ENCODE measurements around the gene FAM83B.

FAM83B gene

DNA sequence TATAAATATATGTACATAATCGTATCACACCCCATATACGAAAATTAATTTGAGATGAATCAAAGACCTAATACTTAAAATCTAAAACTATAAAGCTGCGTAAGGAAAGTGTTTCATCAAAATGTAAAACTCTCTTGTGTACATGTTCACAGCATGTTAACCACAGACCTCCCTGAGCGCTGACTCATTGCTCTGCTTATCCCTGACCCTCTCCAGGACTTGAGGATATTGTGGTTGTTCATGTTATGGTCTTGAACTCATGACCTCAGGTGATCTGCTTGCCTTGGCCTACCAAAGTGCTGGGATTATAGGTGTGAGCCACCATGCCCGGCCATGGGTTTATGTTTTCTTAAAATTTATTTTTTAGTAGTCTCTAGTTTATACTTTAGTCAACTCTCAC, 14.2 kb downstream of the FAM83B start:
- H3K4me3 ChIP-seq (ENCODE audit: insufficient read depth, low read depth, low read length) = no peak overlapping the region
- H3K4me1 ChIP-seq (ENCODE audit: control insufficient read depth, insufficient read depth, low read length) = no peaks in the 10 kb centered on the region
- H3K9me3 ChIP-seq (ENCODE audit: control insufficient read depth, low read length) = no peaks in the 10 kb centered on the region
- no peaks in the 10 kb centered on the region for H3K36me3 ChIP-seq (ENCODE audit: control insufficient read depth, insufficient read depth, low read length)
- WGBS, 2 experiments = 78 to 87% methylated on average over 2 to 4 of the region's 5 CpGs
- no peak overlapping the region for H3K27ac ChIP-seq (ENCODE audit: insufficient read depth, low read depth, low read length, poor library complexity, severe bottlenecking)
- H3K27me3 ChIP-seq (ENCODE audit: control insufficient read depth, insufficient read depth, low read length, poor library complexity, severe bottlenecking) = no peaks in the 10 kb centered on the region

DNA sequence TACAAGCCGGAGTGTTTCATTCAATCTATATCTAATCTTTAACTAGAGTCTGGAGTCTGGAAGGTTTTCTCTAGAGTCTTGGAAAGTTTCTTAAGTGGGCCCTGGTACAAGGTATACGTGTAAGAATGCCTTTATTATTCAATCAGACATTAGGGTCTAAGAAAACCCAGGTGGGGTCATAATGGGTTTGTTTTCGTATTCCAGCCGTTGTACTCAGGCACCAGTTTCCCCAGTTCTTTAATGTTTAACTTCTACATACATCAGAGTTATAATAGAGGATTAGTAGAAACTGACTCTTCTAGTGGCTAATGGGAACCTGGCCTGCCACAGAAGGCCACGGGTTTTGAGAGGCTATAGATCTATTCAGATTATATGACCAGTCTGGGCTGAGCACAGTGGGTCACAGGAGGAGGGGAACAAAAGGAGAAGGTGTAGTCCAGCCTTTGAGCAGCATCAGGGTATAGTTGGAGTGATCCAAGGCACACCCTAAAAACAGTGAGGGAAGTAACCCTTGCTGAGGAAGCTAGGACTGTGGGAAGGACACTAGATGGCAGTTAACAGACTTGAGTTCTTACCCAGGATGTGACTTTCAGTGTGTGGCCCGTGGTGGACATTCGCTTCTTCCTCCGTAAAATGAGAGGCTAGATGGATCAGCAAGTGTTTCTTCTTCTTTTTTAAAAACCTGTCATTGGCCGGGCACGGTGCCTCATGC, 15.5 kb downstream of the FAM83B start:
- Histone ChIP-seq H3K27me3 (ENCODE audit: control insufficient read depth, insufficient read depth, low read length, poor library complexity, severe bottlenecking) (no peaks in the 10 kb centered on the region), H3K27ac (ENCODE audit: insufficient read depth, low read depth, low read length, poor library complexity, severe bottlenecking) (no peak overlapping the region), H3K9me3 (ENCODE audit: control insufficient read depth, low read length) (no peaks in the 10 kb centered on the region), H3K36me3 (ENCODE audit: control insufficient read depth, insufficient read depth, low read length) (no peaks in the 10 kb centered on the region), H3K4me3 (ENCODE audit: insufficient read depth, low read depth, low read length) (no peak overlapping the region), H3K4me1 (ENCODE audit: control insufficient read depth, insufficient read depth, low read length) (no peaks in the 10 kb centered on the region)
- 92 to 98% methylated on average over 7 to 9 of the region's 10 CpGs for WGBS, 2 experiments

GRCh38 chr6:54864272-54864671, 17.7 kb downstream of the FAM83B start:
- H3K4me1 ChIP-seq (ENCODE audit: control insufficient read depth, insufficient read depth, low read length) = no peaks in the 10 kb centered on the region
- H3K27me3 ChIP-seq (ENCODE audit: control insufficient read depth, insufficient read depth, low read length, poor library complexity, severe bottlenecking) = no peaks in the 10 kb centered on the region
- no peaks in the 10 kb centered on the region for H3K9me3 ChIP-seq (ENCODE audit: control insufficient read depth, low read length)
- no peak overlapping the region for H3K27ac ChIP-seq (ENCODE audit: insufficient read depth, low read depth, low read length, poor library complexity, severe bottlenecking)
- 69 to 70% methylated on average over 2 of the region's 2 CpGs for WGBS, 2 experiments
- no peaks in the 10 kb centered on the region for H3K36me3 ChIP-seq (ENCODE audit: control insufficient read depth, insufficient read depth, low read length)
- no peak overlapping the region for H3K4me3 ChIP-seq (ENCODE audit: insufficient read depth, low read depth, low read length)

GRCh38 chr6:54865091-54865631, 18.6 kb downstream of the FAM83B start:
- Histone ChIP-seq H3K27me3 (ENCODE audit: control insufficient read depth, insufficient read depth, low read length, poor library complexity, severe bottlenecking) (no peaks in the 10 kb centered on the region), H3K4me1 (ENCODE audit: control insufficient read depth, insufficient read depth, low read length) (no peaks in the 10 kb centered on the region), H3K27ac (ENCODE audit: insufficient read depth, low read depth, low read length, poor library complexity, severe bottlenecking) (no peak overlapping the region), H3K4me3 (ENCODE audit: insufficient read depth, low read depth, low read length) (no peak overlapping the region), H3K36me3 (ENCODE audit: control insufficient read depth, insufficient read depth, low read length) (no peaks in the 10 kb centered on the region), H3K9me3 (ENCODE audit: control insufficient read depth, low read length) (no peaks in the 10 kb centered on the region)
- WGBS, 2 experiments = 82 to 83% methylated on average over 5 of the region's 5 CpGs

- no peaks in the 10 kb centered on the region for H3K9me3 ChIP-seq (ENCODE audit: control insufficient read depth, low read length)
- H3K27ac ChIP-seq (ENCODE audit: insufficient read depth, low read depth, low read length, poor library complexity, severe bottlenecking) = no peak overlapping the region
- H3K4me3 ChIP-seq (ENCODE audit: insufficient read depth, low read depth, low read length) = no peak overlapping the region
- H3K4me1 ChIP-seq (ENCODE audit: control insufficient read depth, insufficient read depth, low read length) = no peaks in the 10 kb centered on the region
- no peaks in the 10 kb centered on the region for H3K36me3 ChIP-seq (ENCODE audit: control insufficient read depth, insufficient read depth, low read length)
- H3K27me3 ChIP-seq (ENCODE audit: control insufficient read depth, insufficient read depth, low read length, poor library complexity, severe bottlenecking) = no peaks in the 10 kb centered on the region
Measured at GRCh38 chr6:54868556-54868955, 22.0 kb downstream of the FAM83B start.

DNA sequence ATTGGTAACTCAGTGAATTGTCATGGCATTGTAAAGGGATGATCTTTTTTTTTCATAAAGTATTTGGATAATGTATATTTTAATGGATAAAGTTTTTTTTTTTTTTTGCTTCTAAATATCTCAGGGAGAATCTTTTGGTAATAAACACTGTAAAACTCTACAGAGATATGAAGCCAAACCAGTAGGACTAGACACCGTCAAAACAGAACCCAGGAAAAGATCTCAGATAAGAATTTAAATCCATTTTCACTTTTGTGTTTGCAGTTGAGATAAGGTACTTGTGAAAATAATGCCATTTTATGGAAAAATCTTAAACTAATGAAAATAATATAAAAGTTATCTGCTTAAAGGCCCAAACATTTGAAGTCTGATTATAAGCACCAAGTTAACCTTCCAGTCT, 27.0 kb downstream of the FAM83B start:
- 90 to 100% methylated on average over 1 of the region's 1 CpG for WGBS, 2 experiments
- no peak overlapping the region for H3K27ac ChIP-seq (ENCODE audit: insufficient read depth, low read depth, low read length, poor library complexity, severe bottlenecking)

GRCh38 chr6:54874349-54875048, 27.9 kb downstream of the FAM83B start:
- Histone ChIP-seq H3K36me3 (ENCODE audit: control insufficient read depth, insufficient read depth, low read length) (no peaks in the 10 kb centered on the region), H3K27ac (ENCODE audit: insufficient read depth, low read depth, low read length, poor library complexity, severe bottlenecking) (no peak overlapping the region), H3K9me3 (ENCODE audit: control insufficient read depth, low read length) (no peaks in the 10 kb centered on the region), H3K27me3 (ENCODE audit: control insufficient read depth, insufficient read depth, low read length, poor library complexity, severe bottlenecking) (no peaks in the 10 kb centered on the region), H3K4me1 (ENCODE audit: control insufficient read depth, insufficient read depth, low read length) (no peaks in the 10 kb centered on the region), H3K4me3 (ENCODE audit: insufficient read depth, low read depth, low read length) (no peak overlapping the region)
- 91 to 100% methylated on average over 2 of the region's 2 CpGs for WGBS, 2 experiments

More for the DNA sequence above, 27.0 kb downstream of the FAM83B start:
- Histone ChIP-seq H3K36me3 (ENCODE audit: control insufficient read depth, insufficient read depth, low read length) (no peaks in the 10 kb centered on the region), H3K9me3 (ENCODE audit: control insufficient read depth, low read length) (no peaks in the 10 kb centered on the region), H3K4me1 (ENCODE audit: control insufficient read depth, insufficient read depth, low read length) (no peaks in the 10 kb centered on the region), H3K4me3 (ENCODE audit: insufficient read depth, low read depth, low read length) (no peak overlapping the region), H3K27me3 (ENCODE audit: control insufficient read depth, insufficient read depth, low read length, poor library complexity, severe bottlenecking) (no peaks in the 10 kb centered on the region)

- Histone ChIP-seq H3K4me3 (ENCODE audit: insufficient read depth, low read depth, low read length) (no peak overlapping the region), H3K36me3 (ENCODE audit: control insufficient read depth, insufficient read depth, low read length) (no peaks in the 10 kb centered on the region), H3K4me1 (ENCODE audit: control insufficient read depth, insufficient read depth, low read length) (no peaks in the 10 kb centered on the region), H3K27ac (ENCODE audit: insufficient read depth, low read depth, low read length, poor library complexity, severe bottlenecking) (no peak overlapping the region), H3K9me3 (ENCODE audit: control insufficient read depth, low read length) (no peaks in the 10 kb centered on the region), H3K27me3 (ENCODE audit: control insufficient read depth, insufficient read depth, low read length, poor library complexity, severe bottlenecking) (no peaks in the 10 kb centered on the region)
- 71 to 85% methylated on average over 2 to 3 of the region's 3 CpGs for WGBS, 2 experiments
Measured at GRCh38 chr6:54875539-54875938, 29.0 kb downstream of the FAM83B start.

DNA sequence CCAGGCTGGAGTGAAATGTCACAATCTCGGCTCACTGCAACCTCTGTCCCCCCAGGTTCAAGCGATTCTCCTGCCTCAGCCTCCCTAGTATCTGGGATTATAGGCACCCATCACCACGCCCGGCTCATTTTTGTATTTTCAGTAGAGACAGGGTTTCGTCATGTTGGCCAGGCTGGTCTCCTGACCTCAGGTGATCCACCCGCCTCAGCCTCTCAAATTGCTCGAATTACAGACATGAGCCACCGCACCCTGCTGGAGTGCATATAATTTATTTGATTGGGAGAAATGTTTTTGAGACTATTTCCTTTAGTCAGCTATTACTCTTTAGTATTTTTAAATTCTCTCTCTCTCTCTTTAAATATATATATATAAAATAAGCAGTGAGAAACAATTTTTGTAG, 29.8 kb downstream of the FAM83B start:
- no peaks in the 10 kb centered on the region for H3K27me3 ChIP-seq (ENCODE audit: control insufficient read depth, insufficient read depth, low read length, poor library complexity, severe bottlenecking)
- 93 to 94% methylated on average over 7 to 8 of the region's 8 CpGs for WGBS, 2 experiments
- no peaks in the 10 kb centered on the region for H3K36me3 ChIP-seq (ENCODE audit: control insufficient read depth, insufficient read depth, low read length)

GRCh38 chr6:54876871-54877270, 30.3 kb downstream of the FAM83B start:
- no peak overlapping the region for H3K4me3 ChIP-seq (ENCODE audit: insufficient read depth, low read depth, low read length)
- H3K4me1 ChIP-seq (ENCODE audit: control insufficient read depth, insufficient read depth, low read length) = no peaks in the 10 kb centered on the region
- H3K27ac ChIP-seq (ENCODE audit: insufficient read depth, low read depth, low read length, poor library complexity, severe bottlenecking) = no peak overlapping the region
- no peaks in the 10 kb centered on the region for H3K27me3 ChIP-seq (ENCODE audit: control insufficient read depth, insufficient read depth, low read length, poor library complexity, severe bottlenecking)
- no peaks in the 10 kb centered on the region for H3K36me3 ChIP-seq (ENCODE audit: control insufficient read depth, insufficient read depth, low read length)
- no peaks in the 10 kb centered on the region for H3K9me3 ChIP-seq (ENCODE audit: control insufficient read depth, low read length)

More for the DNA sequence above, 29.8 kb downstream of the FAM83B start:
- Histone ChIP-seq H3K27ac (ENCODE audit: insufficient read depth, low read depth, low read length, poor library complexity, severe bottlenecking) (no peak overlapping the region), H3K9me3 (ENCODE audit: control insufficient read depth, low read length) (no peaks in the 10 kb centered on the region), H3K4me1 (ENCODE audit: control insufficient read depth, insufficient read depth, low read length) (no peaks in the 10 kb centered on the region), H3K4me3 (ENCODE audit: insufficient read depth, low read depth, low read length) (no peak overlapping the region)
